ENCODE data around the gene ZNF837. TPM values are rescaled to one million over a fixed set of nuclear protein-coding genes. Genes with fewer than 3 reads are reported as not detected.

Gene ZNF837
- total and polyA plus RNA-seq, 2 of the 4 experiments (the other 2 are of a cell fraction) = 0.54 to 1.2 TPM

DNA sequence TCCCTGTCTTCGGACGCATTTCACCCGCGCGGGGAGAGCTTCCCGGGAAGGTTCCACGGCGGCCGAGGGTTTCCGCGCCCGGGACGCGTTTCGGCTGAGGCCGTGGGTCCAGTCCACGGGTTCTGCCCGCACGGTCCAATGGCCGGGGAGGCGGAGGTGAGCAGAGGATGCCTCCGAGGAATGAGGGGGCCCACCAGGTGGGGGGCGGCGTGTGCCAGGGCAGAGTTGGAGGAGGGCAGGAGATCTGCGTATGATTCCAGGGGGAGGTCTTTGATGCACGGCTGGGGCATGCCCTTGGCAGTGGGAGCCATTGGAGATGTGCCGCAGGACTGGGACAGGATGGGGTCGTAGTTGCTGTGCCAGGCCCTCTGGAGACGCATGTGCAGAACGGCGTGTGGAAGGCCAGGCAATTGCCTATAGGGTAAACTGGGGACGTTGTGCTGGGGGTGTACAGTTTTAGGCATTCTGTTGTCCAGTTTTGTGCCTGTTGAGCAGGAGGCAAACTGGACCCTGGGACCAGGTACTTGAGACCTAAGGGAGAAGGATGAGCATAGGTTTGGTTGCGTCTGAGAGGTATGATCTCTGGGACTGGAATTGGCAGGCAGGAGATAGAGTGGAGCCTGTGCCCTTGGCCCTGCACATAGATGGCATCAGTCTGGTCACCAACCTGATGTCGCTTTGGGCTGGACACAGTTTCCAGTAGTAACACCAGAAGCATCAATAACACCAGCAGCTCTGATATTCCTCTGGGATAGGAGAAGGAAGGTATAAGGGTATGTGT is 28.4 kb upstream of the ZNF837 start:
- TF ChIP-seq, protein P1, sequence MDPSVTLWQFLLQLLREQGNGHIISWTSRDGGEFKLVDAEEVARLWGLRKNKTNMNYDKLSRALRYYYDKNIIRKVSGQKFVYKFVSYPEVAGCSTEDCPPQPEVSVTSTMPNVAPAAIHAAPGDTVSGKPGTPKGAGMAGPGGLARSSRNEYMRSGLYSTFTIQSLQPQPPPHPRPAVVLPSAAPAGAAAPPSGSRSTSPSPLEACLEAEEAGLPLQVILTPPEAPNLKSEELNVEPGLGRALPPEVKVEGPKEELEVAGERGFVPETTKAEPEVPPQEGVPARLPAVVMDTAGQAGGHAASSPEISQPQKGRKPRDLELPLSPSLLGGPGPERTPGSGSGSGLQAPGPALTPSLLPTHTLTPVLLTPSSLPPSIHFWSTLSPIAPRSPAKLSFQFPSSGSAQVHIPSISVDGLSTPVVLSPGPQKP (IDR thresholded peaks at IDR 0.05; ENCODE audit: borderline replicate concordance, low read depth, low read length) = no peak
- TF ChIP-seq CEBPB (IDR thresholded peaks at IDR 0.05; ENCODE audit: low read depth, low read length) = no peak
- no peak; the same call in 1 of the 2 replicates for TF ChIP-seq MXI1 (IDR thresholded peaks at IDR 0.05; ENCODE audit: borderline replicate concordance, low read depth, low read length)
- TF ChIP-seq USF2 (IDR thresholded peaks at IDR 0.05; ENCODE audit: low read depth, low read length) = no peak
- TF ChIP-seq RAD21 (IDR thresholded peaks at IDR 0.05; ENCODE audit: low read length) = no peak
- no peak for TF ChIP-seq FOS (IDR thresholded peaks at IDR 0.05; ENCODE audit: low read depth, low read length)
- no peak for TF ChIP-seq RFX5 (IDR thresholded peaks at IDR 0.05; ENCODE audit: low read depth, low read length)
- no peak for TF ChIP-seq MAFK (IDR thresholded peaks at IDR 0.05; ENCODE audit: low read depth, low read length)
- TF ChIP-seq BHLHE40 (IDR thresholded peaks at IDR 0.05; ENCODE audit: low read depth, low read length) = no peak
- TF ChIP-seq, protein P2, sequence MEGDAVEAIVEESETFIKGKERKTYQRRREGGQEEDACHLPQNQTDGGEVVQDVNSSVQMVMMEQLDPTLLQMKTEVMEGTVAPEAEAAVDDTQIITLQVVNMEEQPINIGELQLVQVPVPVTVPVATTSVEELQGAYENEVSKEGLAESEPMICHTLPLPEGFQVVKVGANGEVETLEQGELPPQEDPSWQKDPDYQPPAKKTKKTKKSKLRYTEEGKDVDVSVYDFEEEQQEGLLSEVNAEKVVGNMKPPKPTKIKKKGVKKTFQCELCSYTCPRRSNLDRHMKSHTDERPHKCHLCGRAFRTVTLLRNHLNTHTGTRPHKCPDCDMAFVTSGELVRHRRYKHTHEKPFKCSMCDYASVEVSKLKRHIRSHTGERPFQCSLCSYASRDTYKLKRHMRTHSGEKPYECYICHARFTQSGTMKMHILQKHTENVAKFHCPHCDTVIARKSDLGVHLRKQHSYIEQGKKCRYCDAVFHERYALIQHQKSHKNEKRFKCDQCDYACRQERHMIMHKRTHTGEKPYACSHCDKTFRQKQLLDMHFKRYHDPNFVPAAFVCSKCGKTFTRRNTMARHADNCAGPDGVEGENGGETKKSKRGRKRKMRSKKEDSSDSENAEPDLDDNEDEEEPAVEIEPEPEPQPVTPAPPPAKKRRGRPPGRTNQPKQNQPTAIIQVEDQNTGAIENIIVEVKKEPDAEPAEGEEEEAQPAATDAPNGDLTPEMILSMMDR (conservative IDR thresholded peaks at IDR 0.05; ENCODE audit: low read depth, low read length) = no peak
- H2AFZ ChIP-seq (replicated peaks; ENCODE audit: low read length, poor library complexity) = peak overlapping the region; percentile 91
- no peak overlapping the region; the same call in 1 of the 2 replicates for H3K18ac ChIP-seq (ENCODE audit: low read depth, low read length)
- peaks cover 21% of the 10 kb centered on the region for H3K9me1 ChIP-seq (ENCODE audit: insufficient read depth, low read length)
- H3K36me3 ChIP-seq (ENCODE audit: control insufficient read depth, insufficient read depth, low read length) = no peaks in the 10 kb centered on the region
- peak overlapping the region; percentile 83 for H3K4ac ChIP-seq (ENCODE audit: low read depth, low read length)
- in situ Hi-C loops (cut with MboI; ENCODE audit: low sequenced_read_pairs) (no loop called here), dilution Hi-C loops (cut with HindIII; ENCODE audit: low sequenced_read_pairs, unreplicated experiment) (no loop called here), intact Hi-C loops (cut with micrococcal nuclease) (loop anchor here (2.0 kb wide), 1 partner anchor 32 kb away; the partner anchor contains the start of gene ZNF132)
- peak overlapping the region; percentile 95 for H3K4me3 ChIP-seq (ENCODE audit: insufficient read depth, low read depth, low read length)
- POLR2A ChIA-PET (ENCODE audit: unreplicated experiment) = no interaction called here
- peak overlapping the region; percentile 36; the same call in 1 of the 2 replicates for H3K56ac ChIP-seq (ENCODE audit: extremely low read depth, insufficient read depth, low read length)
- 0% methylated on average over 19 of the region's 34 CpGs; no CpG with 5 or more reads in 1 of the 2 experiments for WGBS, 2 experiments (ENCODE audit: extremely low coverage in 2 of 2, insufficient read length in 1 of 2)
- ATAC-seq (ENCODE audit: low read depth) = peak; percentile 36
- H3K9ac ChIP-seq (ENCODE audit: low read depth, low read length) = peak overlapping the region; percentile 78
- peaks cover 12% of the 10 kb centered on the region for H4K20me1 ChIP-seq (ENCODE audit: insufficient read depth, low read length)
- H2BK15ac ChIP-seq (ENCODE audit: low read depth, low read length) = no peak overlapping the region
- H2BK20ac ChIP-seq (ENCODE audit: low read depth, low read length) = no peak overlapping the region
- CTCF ChIA-PET = no interaction called here
- H3K79me1 ChIP-seq (ENCODE audit: low read depth in 1 of 2, low read length in 2 of 2) = peaks cover 26 to 42% of the 10 kb centered on the region in 2 experiments
- DNase-seq = peak; percentile 22
- H4K5ac ChIP-seq (ENCODE audit: low read depth, low read length) = peak overlapping the region; percentile 38
- peak overlapping the region; percentile 57 for H2BK5ac ChIP-seq (ENCODE audit: low read depth, low read length, poor library complexity, severe bottlenecking)
- BruUV-seq (replicated peaks) = no TSS peak
- H3K4me2 ChIP-seq (ENCODE audit: low read depth, low read length) = peak overlapping the region; percentile 90
- peak overlapping the region; percentile 80 for H3K27ac ChIP-seq (ENCODE audit: insufficient read depth, low read length)
- no peaks in the 10 kb centered on the region for H3K9me3 ChIP-seq (ENCODE audit: control insufficient read depth, insufficient read depth, low read length)
- peak overlapping the region; percentile 80 for H2AK5ac ChIP-seq (ENCODE audit: low read depth, low read length)
- peak overlapping the region; percentile 64 for H3K14ac ChIP-seq (replicated peaks; ENCODE audit: low read depth, low read length)
- peak overlapping the region; percentile 28 to 68 for H4K8ac ChIP-seq (ENCODE audit: low read depth in 2 of 2, low read length in 2 of 2)
- peak overlapping the region; percentile 18; the same call in 1 of the 2 replicates for H2BK120ac ChIP-seq (ENCODE audit: low read depth, low read length)
- H3K27me3 ChIP-seq (ENCODE audit: control insufficient read depth, insufficient read depth, low read length) = no peaks in the 10 kb centered on the region
- H4K91ac ChIP-seq (ENCODE audit: insufficient read depth, low read depth, low read length) = peak overlapping the region; percentile 76
- peak overlapping the region; percentile 98 for H2AK9ac ChIP-seq (replicated peaks; ENCODE audit: low read depth, low read length, poor library complexity)
- peaks cover 11% of the 10 kb centered on the region for H3K4me1 ChIP-seq (ENCODE audit: control insufficient read depth, insufficient read depth, low read length)
- peak overlapping the region; percentile 70 for H3K23ac ChIP-seq (ENCODE audit: low read depth, low read length)

Measured in IMR-90 (cell line).